ENCODE results near the gene COPS9.

COPS9 gene

GRCh38 chr2:240128608-240129145 is 7.4 kb downstream of the COPS9 start:
- TF ChIP-seq CTCF (IDR thresholded peaks at IDR 0.05; ENCODE audit: low read depth, low read length, missing control alignments) = no peak
- no peak for DNase-seq (ENCODE audit: low read depth)
- in situ Hi-C loops (cut with HindIII; ENCODE audit: low sequenced_read_pairs) = no loop called here
- H3K4me3 ChIP-seq (ENCODE audit: low read depth, low read length) = no peak overlapping the region

- no peak for DNase-seq (ENCODE audit: low read depth)
- in situ Hi-C loops (cut with HindIII; ENCODE audit: low sequenced_read_pairs) = no loop called here
- no peak for TF ChIP-seq CTCF (IDR thresholded peaks at IDR 0.05; ENCODE audit: low read depth, low read length, missing control alignments)
- H3K4me3 ChIP-seq (ENCODE audit: low read depth, low read length) = no peak overlapping the region
Observed at GRCh38 chr2:240127911-240128607, 8.0 kb downstream of the COPS9 start.

- no peak for DNase-seq (ENCODE audit: low read depth)
- no peak overlapping the region for H3K4me3 ChIP-seq (ENCODE audit: low read depth, low read length)
- TF ChIP-seq CTCF (IDR thresholded peaks at IDR 0.05; ENCODE audit: low read depth, low read length, missing control alignments) = no peak
- in situ Hi-C loops (cut with HindIII; ENCODE audit: low sequenced_read_pairs) = no loop called here
Observed at GRCh38 chr2:240127191-240127750, 8.8 kb downstream of the COPS9 start.

DNA sequence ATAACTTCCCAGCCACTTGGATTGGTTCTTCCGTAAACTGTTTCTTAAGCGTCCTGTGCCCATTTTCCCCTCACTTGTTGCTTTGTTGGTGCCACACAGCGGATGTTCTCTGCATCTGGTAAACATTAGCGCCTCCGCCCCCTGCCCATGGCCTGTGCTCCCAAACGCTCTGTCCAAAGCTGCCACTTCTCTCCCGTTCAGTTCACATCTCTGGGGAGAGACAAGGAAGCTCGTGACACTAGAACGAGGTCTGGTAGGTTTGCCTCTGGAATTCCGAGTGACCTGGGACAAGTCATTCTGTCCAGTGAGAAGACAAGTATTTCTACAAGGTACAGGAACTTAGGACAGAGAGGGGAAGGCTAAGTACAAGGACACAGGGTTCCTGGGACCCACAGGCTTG is 9.4 kb downstream of the COPS9 start:
- no peak for TF ChIP-seq CTCF (IDR thresholded peaks at IDR 0.05; ENCODE audit: low read depth, low read length, missing control alignments)
- in situ Hi-C loops (cut with HindIII; ENCODE audit: low sequenced_read_pairs) = no loop called here
- no peak for DNase-seq (ENCODE audit: low read depth)
- H3K4me3 ChIP-seq (ENCODE audit: low read depth, low read length) = no peak overlapping the region

GRCh38 chr2:240125742-240126141 is 10.4 kb downstream of the COPS9 start:
- TF ChIP-seq CTCF (IDR thresholded peaks at IDR 0.05; ENCODE audit: low read depth, low read length, missing control alignments) = no peak
- in situ Hi-C loops (cut with HindIII; ENCODE audit: low sequenced_read_pairs) = no loop called here
- no peak for DNase-seq (ENCODE audit: low read depth)
- H3K4me3 ChIP-seq (ENCODE audit: low read depth, low read length) = no peak overlapping the region

GRCh38 chr2:240124651-240125030 is 11.5 kb downstream of the COPS9 start:
- TF ChIP-seq CTCF (IDR thresholded peaks at IDR 0.05; ENCODE audit: low read depth, low read length, missing control alignments) = no peak
- no peak overlapping the region for H3K4me3 ChIP-seq (ENCODE audit: low read depth, low read length)
- no peak for DNase-seq (ENCODE audit: low read depth)
- in situ Hi-C loops (cut with HindIII; ENCODE audit: low sequenced_read_pairs) = no loop called here
